ENCODE results near the gene BMP2K. TPM values are rescaled to one million over a fixed set of nuclear protein-coding genes. Genes with fewer than 3 reads are reported as not detected.

The BMP2K gene
- total and polyA plus RNA-seq, 2 of the 8 experiments (the other 6 are each of a cell fraction or from before 2014, with no cell fraction given) = 15.6 to 24.1 TPM

DNA sequence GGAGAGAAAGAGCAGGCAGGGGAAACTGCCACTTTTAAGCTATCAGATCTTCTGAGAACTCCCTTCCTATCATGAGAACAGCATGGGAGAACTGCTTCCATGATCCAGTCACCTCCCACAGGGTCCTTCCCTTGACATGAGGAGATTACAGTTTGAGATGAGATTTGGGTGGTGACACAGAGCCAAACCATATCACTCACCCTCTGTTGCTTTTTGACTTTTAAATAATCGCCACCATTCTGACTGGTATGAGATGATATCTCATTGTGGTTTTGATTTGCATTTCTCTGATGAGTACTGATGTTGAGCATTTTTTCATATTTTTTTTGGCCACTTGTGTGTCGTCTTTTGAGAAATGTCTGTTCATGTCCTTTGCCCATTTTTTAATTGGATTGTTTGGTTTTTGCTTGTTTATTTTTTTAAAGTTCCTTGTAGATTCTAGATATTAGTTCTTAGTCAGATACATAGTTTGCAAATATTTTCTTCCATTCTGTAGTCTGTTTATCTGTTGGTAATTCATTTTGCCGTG is 169.6 kb downstream of the BMP2K start (continued):
- TF ChIP-seq, protein P1, sequence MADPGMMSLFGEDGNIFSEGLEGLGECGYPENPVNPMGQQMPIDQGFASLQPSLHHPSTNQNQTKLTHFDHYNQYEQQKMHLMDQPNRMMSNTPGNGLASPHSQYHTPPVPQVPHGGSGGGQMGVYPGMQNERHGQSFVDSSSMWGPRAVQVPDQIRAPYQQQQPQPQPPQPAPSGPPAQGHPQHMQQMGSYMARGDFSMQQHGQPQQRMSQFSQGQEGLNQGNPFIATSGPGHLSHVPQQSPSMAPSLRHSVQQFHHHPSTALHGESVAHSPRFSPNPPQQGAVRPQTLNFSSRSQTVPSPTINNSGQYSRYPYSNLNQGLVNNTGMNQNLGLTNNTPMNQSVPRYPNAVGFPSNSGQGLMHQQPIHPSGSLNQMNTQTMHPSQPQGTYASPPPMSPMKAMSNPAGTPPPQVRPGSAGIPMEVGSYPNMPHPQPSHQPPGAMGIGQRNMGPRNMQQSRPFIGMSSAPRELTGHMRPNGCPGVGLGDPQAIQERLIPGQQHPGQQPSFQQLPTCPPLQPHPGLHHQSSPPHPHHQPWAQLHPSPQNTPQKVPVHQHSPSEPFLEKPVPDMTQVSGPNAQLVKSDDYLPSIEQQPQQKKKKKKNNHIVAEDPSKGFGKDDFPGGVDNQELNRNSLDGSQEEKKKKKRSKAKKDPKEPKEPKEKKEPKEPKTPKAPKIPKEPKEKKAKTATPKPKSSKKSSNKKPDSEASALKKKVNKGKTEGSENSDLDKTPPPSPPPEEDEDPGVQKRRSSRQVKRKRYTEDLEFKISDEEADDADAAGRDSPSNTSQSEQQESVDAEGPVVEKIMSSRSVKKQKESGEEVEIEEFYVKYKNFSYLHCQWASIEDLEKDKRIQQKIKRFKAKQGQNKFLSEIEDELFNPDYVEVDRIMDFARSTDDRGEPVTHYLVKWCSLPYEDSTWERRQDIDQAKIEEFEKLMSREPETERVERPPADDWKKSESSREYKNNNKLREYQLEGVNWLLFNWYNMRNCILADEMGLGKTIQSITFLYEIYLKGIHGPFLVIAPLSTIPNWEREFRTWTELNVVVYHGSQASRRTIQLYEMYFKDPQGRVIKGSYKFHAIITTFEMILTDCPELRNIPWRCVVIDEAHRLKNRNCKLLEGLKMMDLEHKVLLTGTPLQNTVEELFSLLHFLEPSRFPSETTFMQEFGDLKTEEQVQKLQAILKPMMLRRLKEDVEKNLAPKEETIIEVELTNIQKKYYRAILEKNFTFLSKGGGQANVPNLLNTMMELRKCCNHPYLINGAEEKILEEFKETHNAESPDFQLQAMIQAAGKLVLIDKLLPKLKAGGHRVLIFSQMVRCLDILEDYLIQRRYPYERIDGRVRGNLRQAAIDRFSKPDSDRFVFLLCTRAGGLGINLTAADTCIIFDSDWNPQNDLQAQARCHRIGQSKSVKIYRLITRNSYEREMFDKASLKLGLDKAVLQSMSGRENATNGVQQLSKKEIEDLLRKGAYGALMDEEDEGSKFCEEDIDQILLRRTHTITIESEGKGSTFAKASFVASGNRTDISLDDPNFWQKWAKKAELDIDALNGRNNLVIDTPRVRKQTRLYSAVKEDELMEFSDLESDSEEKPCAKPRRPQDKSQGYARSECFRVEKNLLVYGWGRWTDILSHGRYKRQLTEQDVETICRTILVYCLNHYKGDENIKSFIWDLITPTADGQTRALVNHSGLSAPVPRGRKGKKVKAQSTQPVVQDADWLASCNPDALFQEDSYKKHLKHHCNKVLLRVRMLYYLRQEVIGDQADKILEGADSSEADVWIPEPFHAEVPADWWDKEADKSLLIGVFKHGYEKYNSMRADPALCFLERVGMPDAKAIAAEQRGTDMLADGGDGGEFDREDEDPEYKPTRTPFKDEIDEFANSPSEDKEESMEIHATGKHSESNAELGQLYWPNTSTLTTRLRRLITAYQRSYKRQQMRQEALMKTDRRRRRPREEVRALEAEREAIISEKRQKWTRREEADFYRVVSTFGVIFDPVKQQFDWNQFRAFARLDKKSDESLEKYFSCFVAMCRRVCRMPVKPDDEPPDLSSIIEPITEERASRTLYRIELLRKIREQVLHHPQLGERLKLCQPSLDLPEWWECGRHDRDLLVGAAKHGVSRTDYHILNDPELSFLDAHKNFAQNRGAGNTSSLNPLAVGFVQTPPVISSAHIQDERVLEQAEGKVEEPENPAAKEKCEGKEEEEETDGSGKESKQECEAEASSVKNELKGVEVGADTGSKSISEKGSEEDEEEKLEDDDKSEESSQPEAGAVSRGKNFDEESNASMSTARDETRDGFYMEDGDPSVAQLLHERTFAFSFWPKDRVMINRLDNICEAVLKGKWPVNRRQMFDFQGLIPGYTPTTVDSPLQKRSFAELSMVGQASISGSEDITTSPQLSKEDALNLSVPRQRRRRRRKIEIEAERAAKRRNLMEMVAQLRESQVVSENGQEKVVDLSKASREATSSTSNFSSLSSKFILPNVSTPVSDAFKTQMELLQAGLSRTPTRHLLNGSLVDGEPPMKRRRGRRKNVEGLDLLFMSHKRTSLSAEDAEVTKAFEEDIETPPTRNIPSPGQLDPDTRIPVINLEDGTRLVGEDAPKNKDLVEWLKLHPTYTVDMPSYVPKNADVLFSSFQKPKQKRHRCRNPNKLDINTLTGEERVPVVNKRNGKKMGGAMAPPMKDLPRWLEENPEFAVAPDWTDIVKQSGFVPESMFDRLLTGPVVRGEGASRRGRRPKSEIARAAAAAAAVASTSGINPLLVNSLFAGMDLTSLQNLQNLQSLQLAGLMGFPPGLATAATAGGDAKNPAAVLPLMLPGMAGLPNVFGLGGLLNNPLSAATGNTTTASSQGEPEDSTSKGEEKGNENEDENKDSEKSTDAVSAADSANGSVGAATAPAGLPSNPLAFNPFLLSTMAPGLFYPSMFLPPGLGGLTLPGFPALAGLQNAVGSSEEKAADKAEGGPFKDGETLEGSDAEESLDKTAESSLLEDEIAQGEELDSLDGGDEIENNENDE (IDR thresholded peaks at IDR 0.05; ENCODE audit: insufficient replicate concordance, low read length) = no peak
- TF ChIP-seq TBP (IDR thresholded peaks at IDR 0.05; ENCODE audit: low read depth, low read length) (no peak), YY1 (IDR thresholded peaks at IDR 0.05; ENCODE audit: low read depth, low read length) (no peak), CHD2 (IDR thresholded peaks at IDR 0.05; ENCODE audit: low read length) (no peak), CBX8 (IDR thresholded peaks at IDR 0.05; ENCODE audit: borderline replicate concordance, low read depth, low read length) (no peak), SP1 (IDR thresholded peaks at IDR 0.05; ENCODE audit: low read depth, low read length) (no peak), CBX5 (IDR thresholded peaks at IDR 0.05; ENCODE audit: low read depth, low read length) (no peak), HDAC6 (IDR thresholded peaks at IDR 0.05; ENCODE audit: low read depth, low read length) (no peak)
- TF ChIP-seq, protein P2, sequence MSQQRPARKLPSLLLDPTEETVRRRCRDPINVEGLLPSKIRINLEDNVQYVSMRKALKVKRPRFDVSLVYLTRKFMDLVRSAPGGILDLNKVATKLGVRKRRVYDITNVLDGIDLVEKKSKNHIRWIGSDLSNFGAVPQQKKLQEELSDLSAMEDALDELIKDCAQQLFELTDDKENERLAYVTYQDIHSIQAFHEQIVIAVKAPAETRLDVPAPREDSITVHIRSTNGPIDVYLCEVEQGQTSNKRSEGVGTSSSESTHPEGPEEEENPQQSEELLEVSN (IDR thresholded peaks at IDR 0.05) = no peak
- TF ChIP-seq, protein P3, sequence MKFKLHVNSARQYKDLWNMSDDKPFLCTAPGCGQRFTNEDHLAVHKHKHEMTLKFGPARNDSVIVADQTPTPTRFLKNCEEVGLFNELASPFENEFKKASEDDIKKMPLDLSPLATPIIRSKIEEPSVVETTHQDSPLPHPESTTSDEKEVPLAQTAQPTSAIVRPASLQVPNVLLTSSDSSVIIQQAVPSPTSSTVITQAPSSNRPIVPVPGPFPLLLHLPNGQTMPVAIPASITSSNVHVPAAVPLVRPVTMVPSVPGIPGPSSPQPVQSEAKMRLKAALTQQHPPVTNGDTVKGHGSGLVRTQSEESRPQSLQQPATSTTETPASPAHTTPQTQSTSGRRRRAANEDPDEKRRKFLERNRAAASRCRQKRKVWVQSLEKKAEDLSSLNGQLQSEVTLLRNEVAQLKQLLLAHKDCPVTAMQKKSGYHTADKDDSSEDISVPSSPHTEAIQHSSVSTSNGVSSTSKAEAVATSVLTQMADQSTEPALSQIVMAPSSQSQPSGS (IDR thresholded peaks at IDR 0.05; ENCODE audit: low read length) = no peak
